ENCODE results near the gene OLFM1.

OLFM1 gene

GRCh38 chr9:135102331-135102730 is 14.9 kb downstream of the OLFM1 start:
- no peak for TF ChIP-seq CTCF (IDR thresholded peaks at IDR 0.05; ENCODE audit: insufficient read depth, low read depth, low read length, missing control alignments)
- no peak overlapping the region for H3K4me3 ChIP-seq (ENCODE audit: low read length)
- no peak for DNase-seq (ENCODE audit: low read depth)

- TF ChIP-seq CTCF (IDR thresholded peaks at IDR 0.05; ENCODE audit: insufficient read depth, low read depth, low read length, missing control alignments): no peak
- no peak for DNase-seq (ENCODE audit: low read depth)
- H3K4me3 ChIP-seq (ENCODE audit: low read length): no peak overlapping the region
Observed at GRCh38 chr9:135103001-135103446, 15.6 kb downstream of the OLFM1 start.

GRCh38 chr9:135103931-135104639 is 16.6 kb downstream of the OLFM1 start:
- TF ChIP-seq CTCF (IDR thresholded peaks at IDR 0.05; ENCODE audit: insufficient read depth, low read depth, low read length, missing control alignments): no peak
- DNase-seq (ENCODE audit: low read depth): no peak
- H3K4me3 ChIP-seq (ENCODE audit: low read length): no peak overlapping the region

- H3K4me3 ChIP-seq (ENCODE audit: low read length): no peak overlapping the region
- DNase-seq (ENCODE audit: low read depth): no peak
- no peak for TF ChIP-seq CTCF (IDR thresholded peaks at IDR 0.05; ENCODE audit: insufficient read depth, low read depth, low read length, missing control alignments)
Observed at GRCh38 chr9:135104761-135105160, 17.3 kb downstream of the OLFM1 start.

- DNase-seq (ENCODE audit: low read depth): no peak
- H3K4me3 ChIP-seq (ENCODE audit: low read length): no peak overlapping the region
- TF ChIP-seq CTCF (IDR thresholded peaks at IDR 0.05; ENCODE audit: insufficient read depth, low read depth, low read length, missing control alignments): no peak
Observed at GRCh38 chr9:135105211-135105745, 17.8 kb downstream of the OLFM1 start.

GRCh38 chr9:135105938-135106491 is 18.5 kb downstream of the OLFM1 start:
- DNase-seq (ENCODE audit: low read depth): no peak
- H3K4me3 ChIP-seq (ENCODE audit: low read length): no peak overlapping the region
- TF ChIP-seq CTCF (IDR thresholded peaks at IDR 0.05; ENCODE audit: insufficient read depth, low read depth, low read length, missing control alignments): no peak

Data from epithelial cell of esophagus (primary cell).